Measurements from ENCODE around the gene CSNK1G1.

GRCh38 chr15:64153480-64154367 lies 202.2 kb downstream of the CSNK1G1 start:
- TF ChIP-seq, protein P1, sequence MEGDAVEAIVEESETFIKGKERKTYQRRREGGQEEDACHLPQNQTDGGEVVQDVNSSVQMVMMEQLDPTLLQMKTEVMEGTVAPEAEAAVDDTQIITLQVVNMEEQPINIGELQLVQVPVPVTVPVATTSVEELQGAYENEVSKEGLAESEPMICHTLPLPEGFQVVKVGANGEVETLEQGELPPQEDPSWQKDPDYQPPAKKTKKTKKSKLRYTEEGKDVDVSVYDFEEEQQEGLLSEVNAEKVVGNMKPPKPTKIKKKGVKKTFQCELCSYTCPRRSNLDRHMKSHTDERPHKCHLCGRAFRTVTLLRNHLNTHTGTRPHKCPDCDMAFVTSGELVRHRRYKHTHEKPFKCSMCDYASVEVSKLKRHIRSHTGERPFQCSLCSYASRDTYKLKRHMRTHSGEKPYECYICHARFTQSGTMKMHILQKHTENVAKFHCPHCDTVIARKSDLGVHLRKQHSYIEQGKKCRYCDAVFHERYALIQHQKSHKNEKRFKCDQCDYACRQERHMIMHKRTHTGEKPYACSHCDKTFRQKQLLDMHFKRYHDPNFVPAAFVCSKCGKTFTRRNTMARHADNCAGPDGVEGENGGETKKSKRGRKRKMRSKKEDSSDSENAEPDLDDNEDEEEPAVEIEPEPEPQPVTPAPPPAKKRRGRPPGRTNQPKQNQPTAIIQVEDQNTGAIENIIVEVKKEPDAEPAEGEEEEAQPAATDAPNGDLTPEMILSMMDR (conservative IDR thresholded peaks at IDR 0.05), result peak; percentile 90
- no peak for TF ChIP-seq EZH2 (IDR thresholded peaks at IDR 0.05; ENCODE audit: low read depth)
